Measurements from ENCODE around the gene PDAP1. TPM values are rescaled to one million over a fixed set of nuclear protein-coding genes. Genes with fewer than 3 reads are reported as not detected.
A peak's percentile ranks its signal among the peaks of the same experiment; 100 is the strongest.

PDAP1 gene
- total RNA-seq, 1 experiment from 2014 or later: 150 TPM

DNA sequence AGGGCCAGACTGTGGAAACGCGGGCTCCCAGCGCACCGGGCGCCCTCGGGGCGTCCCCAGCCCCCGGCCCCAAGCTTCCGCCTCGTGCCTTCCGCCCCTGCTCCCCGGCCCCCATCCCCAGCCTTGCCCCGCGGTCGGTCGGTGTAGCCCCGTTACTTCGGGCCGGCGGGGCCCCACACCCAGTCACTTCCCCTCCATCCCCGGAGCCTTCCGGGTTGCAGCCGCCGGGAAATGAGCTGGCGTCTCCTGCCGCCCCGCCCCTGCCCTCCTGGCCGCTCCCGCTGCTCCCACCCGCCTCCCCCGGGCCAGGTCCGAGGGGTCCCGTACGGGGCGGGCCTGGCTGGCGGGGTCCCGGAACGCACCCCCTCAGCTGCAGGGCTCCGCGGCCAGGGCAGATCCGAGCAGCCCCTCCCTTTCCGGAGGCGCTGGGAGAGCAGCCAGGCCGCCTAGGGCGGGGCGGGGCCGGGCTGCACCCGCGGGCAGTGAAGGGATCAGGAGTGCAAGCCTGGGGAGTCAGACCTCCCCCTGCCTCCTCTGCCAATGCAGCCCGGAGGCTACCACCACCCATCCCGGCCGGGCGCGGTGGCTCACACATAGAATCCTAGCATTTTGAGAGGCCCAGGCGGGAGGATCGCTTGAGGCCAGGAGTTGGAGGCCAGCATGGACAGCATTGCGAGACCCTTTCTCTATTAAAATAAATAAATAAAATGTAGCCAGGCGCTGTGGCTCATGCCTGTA is 33.2 kb downstream of the PDAP1 start:
- Histone ChIP-seq H4K20me1 (ENCODE audit: control insufficient read depth, insufficient read depth, insufficient read length) (no peaks in the 10 kb centered on the region), H3K23ac (ENCODE audit: insufficient read length, low read depth, low read length) (no peak overlapping the region), H3K23me2 (ENCODE audit: insufficient read length, low read depth, low read length, poor library complexity, severe bottlenecking) (no peaks in the 10 kb centered on the region), H2BK15ac (ENCODE audit: low read depth, low read length) (no peak overlapping the region), H2AK5ac (ENCODE audit: insufficient read length, low read length) (no peak overlapping the region), H3K27me3 (ENCODE audit: insufficient read depth, low read length) (no peaks in the 10 kb centered on the region), H3K4ac (ENCODE audit: low read depth, low read length) (no peak overlapping the region), H2BK5ac (ENCODE audit: insufficient read length, low read length) (no peak overlapping the region), H3K56ac (ENCODE audit: insufficient read length, low read depth, low read length) (no peak overlapping the region), H4K5ac (ENCODE audit: insufficient read length, low read depth, low read length) (no peak overlapping the region), H3K79me2 (ENCODE audit: insufficient read depth, low read length) (no peaks in the 10 kb centered on the region), H3K9ac (ENCODE audit: extremely low read depth, insufficient read length, low read length) (no peak overlapping the region), H3K27ac (ENCODE audit: insufficient read length, low read depth, low read length) (no peak overlapping the region), H2BK120ac (ENCODE audit: low read depth, low read length, poor library complexity, severe bottlenecking) (no peak overlapping the region), H3K4me1 (ENCODE audit: insufficient read depth, low read length) (no peaks in the 10 kb centered on the region), H4K8ac (replicated peaks; ENCODE audit: insufficient read length, low read depth, low read length) (no peak overlapping the region), H3T11ph (ENCODE audit: low read length) (no peak overlapping the region), H2BK20ac (ENCODE audit: low read depth, low read length, poor library complexity, severe bottlenecking) (no peak overlapping the region), H3K9me3 (ENCODE audit: control insufficient read depth, low read depth, low read length) (no peaks in the 10 kb centered on the region), H3K18ac (ENCODE audit: insufficient read length, low read depth, low read length) (no peak overlapping the region), H3K79me1 (ENCODE audit: insufficient read depth, low read depth, low read length, poor library complexity, severe bottlenecking) (peaks cover 6% of the 10 kb centered on the region), H4K91ac (ENCODE audit: insufficient read length, low read depth, low read length) (no peak overlapping the region), H2AFZ (ENCODE audit: low read length) (no peak overlapping the region), H3K4me2 (ENCODE audit: insufficient read depth, insufficient read length, low read length) (no peak overlapping the region), H2BK12ac (ENCODE audit: insufficient read length, low read depth, low read length) (no peak overlapping the region), H3K14ac (ENCODE audit: insufficient read depth, low read length) (no peak overlapping the region)
- Mint-ChIP-seq H3K4me1 (peaks cover 9 to 11% of the 10 kb centered on the region in 2 experiments), H3K27me3 (ENCODE audit: low read depth) (peaks cover 13% of the 10 kb centered on the region), H3K36me3 (ENCODE audit: insufficient read depth in 1 of 3, low read depth in 3 of 3) (peaks cover 7 to 21% (median 10%) of the 10 kb centered on the region in 3 experiments; a peak in 6 of 7 replicates), H3K27ac (no peak overlapping the region), H3K9me3 (no peaks in the 10 kb centered on the region), H3K4me3 (peak overlapping the region; percentile 70 to 86)
- DNase-seq: peak; percentile 69
- no CpG with 5 or more reads among the region's 58 CpGs for WGBS (ENCODE audit: extremely low coverage, insufficient read length, low lambda C conversion rate)
- TF ChIP-seq, protein P1, sequence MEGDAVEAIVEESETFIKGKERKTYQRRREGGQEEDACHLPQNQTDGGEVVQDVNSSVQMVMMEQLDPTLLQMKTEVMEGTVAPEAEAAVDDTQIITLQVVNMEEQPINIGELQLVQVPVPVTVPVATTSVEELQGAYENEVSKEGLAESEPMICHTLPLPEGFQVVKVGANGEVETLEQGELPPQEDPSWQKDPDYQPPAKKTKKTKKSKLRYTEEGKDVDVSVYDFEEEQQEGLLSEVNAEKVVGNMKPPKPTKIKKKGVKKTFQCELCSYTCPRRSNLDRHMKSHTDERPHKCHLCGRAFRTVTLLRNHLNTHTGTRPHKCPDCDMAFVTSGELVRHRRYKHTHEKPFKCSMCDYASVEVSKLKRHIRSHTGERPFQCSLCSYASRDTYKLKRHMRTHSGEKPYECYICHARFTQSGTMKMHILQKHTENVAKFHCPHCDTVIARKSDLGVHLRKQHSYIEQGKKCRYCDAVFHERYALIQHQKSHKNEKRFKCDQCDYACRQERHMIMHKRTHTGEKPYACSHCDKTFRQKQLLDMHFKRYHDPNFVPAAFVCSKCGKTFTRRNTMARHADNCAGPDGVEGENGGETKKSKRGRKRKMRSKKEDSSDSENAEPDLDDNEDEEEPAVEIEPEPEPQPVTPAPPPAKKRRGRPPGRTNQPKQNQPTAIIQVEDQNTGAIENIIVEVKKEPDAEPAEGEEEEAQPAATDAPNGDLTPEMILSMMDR (conservative IDR thresholded peaks at IDR 0.05): no peak

Data from H9 (cell line).